GM21619 (cell line): ENCODE results near the gene DNAJC18.
"Not testable (repeated sequence)": the region's sequence is repeated elsewhere in the genome, so short reads cannot be mapped to it uniquely, and the experiment has no call there.

ENCODE experiments used
- ATAC-seq: cut with Tn5 transposase; IDR thresholded peaks from one replicate; pipeline ENCODE4 v1.9.1; 2021; ENCODE audit not compliant: unreplicated experiment

The DNAJC18 gene

DNA sequence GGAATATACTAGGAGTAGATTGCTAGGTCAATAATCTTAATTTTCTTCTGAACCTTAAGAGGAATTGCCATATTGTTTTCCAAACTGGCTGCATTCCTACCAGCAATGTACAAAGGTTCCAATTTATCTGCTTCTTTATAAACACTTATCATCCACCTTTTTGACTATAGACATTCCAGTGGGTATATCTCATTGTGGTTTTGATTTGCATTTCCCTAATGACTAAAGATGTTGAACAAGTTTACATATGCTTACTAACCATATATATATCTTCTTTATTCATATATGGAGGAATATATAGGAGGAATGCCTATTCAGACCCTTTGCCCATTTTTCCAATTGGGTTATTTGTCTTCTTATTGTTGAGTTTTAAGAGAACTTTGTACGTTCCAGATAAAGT lies 7.6 kb downstream of the DNAJC18 start:
- ATAC-seq: no peak

- ATAC-seq: no peak
These were observed 9.3 kb downstream of the DNAJC18 start for GRCh38 chr5:139430015-139430414.

DNA sequence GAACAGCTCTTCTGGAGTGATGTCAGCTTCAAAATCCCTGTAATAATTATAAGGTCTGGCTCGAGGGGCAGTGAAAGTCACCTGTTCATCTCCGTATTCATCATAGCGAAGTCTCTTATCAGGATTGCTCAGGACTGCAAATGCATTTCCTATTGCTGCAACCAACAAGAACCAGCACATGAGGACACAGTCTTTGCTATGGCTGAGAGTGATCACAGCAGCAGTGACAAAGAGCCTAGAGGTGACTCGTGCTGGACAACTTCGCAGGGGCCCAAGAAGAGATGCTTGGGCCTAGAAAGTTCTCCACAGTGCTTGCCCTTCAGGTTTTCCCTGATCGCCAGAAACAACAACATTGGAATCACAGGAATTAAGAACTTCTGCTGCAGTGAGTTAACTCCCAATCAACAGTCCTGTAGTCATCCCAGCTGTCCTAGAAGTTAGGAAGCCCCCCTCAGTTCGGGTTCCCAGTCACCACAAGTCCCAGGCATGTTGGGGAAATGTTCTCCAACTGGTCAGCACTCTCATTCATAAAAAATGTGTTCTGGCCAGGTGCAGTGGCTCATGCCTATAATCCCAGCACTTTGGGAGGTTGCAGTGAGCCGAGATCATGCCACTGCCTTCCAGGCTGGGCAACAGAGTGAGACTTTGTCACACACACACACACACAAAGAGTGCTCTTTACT lies 13.0 kb downstream of the DNAJC18 start:
- no peak for ATAC-seq

- ATAC-seq: no peak
These were observed 13.8 kb downstream of the DNAJC18 start for GRCh38 chr5:139425497-139425896.

GRCh38 chr5:139422307-139422893 lies 16.9 kb downstream of the DNAJC18 start:
- ATAC-seq: peak; percentile 65

DNA sequence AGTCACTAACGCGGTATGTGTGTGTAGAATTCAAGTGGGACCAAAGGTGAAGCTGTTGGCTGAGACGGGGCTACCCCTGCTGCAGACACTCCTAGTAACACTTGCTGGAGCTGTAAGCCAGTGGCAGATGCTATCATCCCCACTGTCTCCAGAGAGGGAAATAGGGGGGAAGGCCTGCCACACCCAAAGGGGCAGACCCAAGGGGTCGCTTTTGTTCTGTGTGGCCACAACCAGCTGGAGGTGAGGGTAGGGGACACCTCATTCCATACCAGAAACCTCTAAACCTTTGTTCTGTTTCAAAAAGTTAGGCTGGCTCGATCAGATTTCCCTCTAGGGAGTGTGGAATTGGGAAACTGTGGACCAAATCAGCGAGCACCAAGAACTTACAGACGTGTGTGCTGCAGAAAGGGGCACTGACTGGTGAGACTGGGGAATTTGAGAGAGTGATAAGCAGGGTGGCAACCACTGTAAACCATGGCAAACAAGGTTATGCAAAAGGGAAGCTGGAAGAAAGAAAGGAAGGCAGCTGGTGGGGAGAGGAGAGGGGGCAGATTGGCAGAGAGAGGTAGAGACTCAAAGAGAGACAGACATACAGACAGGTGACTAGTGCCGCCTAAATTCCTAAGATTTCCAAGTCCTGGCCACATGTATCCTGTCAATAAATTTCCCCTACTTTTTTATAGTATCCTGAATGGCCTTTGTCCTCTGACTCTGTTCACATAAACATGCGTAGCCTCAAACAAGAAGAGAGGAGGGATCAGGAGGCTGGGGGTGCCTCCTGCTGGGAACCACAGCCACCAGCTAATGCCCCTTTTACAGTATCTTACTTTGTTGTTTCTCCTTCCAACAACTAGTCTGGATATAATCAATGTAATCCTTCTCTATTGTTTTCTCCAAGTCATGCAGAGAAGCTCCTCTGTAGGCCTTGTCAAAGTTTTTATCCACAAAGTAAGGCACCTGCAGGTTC lies 19.8 kb downstream of the DNAJC18 start:
- no peak for ATAC-seq

DNA sequence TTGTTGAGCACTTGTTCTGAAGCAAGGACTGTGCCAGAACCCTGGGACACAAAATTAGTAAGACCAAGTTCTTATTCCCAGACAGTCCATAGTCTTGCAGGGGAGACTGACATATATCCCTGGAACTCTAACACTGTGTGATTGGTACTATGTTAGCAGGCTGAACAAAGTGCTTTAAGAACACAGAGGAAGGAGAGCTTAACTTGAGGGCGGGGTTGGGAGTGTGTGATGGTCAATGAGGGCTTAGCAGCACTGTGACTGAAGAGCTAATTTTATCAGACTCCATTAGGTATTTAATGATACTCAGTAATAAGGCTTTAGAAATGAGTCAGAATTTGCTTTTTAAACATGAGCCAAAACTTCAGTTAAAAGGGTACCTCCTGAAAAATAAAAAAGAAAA lies 20.5 kb downstream of the DNAJC18 start:
- ATAC-seq: no peak

- no peak for ATAC-seq
These were observed 22.1 kb downstream of the DNAJC18 start for GRCh38 chr5:139417214-139417613.

GRCh38 chr5:139416651-139417050 lies 22.7 kb downstream of the DNAJC18 start:
- no peak for ATAC-seq

DNA sequence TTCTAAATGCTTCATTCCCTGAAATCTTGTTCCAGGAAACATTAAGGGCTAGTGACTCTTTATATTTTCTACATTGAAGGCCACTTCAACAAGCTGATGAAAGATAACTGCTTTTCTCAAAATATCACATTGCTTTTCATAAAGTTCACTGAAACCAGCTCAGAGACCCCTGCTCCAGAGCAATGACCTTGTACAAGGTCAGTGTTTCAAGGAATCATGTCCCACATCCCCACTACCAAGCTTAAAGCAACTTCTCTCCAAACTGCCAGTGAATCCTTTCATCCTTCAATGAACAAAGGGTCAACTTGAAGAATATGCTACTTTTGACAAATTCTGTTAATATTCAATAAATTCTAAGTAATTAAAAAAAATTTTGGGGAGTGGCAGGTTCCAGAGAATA lies 23.5 kb downstream of the DNAJC18 start:
- no peak for ATAC-seq

GRCh38 chr5:139415221-139415861 lies 24.0 kb downstream of the DNAJC18 start:
- ATAC-seq: no peak

GRCh38 chr5:139414581-139415130 lies 24.7 kb downstream of the DNAJC18 start:
- no peak for ATAC-seq

DNA sequence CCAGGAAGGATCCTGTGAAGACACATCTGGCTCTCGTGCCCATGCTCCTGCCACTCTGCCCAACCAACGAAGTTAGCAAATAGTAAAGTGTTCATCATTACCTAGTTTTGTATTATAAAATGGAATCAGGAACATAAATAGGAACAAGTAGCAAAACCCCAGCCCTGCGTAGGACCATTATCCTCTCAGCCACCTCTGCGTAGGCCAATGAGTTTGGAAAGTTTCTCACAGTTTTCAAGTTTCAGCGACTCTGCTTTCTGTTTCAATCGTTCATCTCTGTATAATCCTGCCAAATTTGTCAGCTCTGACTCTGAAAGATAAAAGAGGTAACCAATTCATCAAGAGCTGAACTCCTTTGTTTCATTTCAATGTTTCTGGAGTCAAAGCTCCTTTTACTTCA lies 25.4 kb downstream of the DNAJC18 start:
- ATAC-seq: no peak

- ATAC-seq: no peak
These were observed 26.2 kb downstream of the DNAJC18 start for GRCh38 chr5:139413153-139413552.

GRCh38 chr5:139410993-139411828 lies 28.1 kb downstream of the DNAJC18 start:
- no peak for ATAC-seq

GRCh38 chr5:139410121-139410992 lies 29.0 kb downstream of the DNAJC18 start:
- ATAC-seq: no peak

GRCh38 chr5:139409116-139409515 lies 30.2 kb downstream of the DNAJC18 start:
- not testable (repeated sequence) for ATAC-seq

DNA sequence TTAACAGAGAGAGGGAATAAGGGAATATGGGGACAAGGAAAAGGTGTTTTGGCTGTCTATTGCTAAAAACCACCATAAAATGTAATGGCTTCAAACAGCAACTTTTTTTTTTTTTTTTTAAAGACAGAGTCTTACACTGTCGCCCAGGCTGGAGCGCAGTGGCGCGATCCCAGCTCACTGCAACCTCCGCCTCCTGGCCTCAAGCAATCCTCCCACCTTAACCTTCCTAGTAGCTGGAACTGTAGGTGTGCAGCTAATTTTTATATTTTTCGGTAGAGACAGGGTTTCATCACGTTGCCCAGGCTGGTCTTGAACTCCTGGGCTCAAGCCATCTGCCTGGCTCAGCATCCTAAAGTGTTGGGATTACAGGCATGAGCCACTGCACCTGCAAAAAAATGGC lies 31.1 kb downstream of the DNAJC18 start:
- ATAC-seq: no peak

DNA sequence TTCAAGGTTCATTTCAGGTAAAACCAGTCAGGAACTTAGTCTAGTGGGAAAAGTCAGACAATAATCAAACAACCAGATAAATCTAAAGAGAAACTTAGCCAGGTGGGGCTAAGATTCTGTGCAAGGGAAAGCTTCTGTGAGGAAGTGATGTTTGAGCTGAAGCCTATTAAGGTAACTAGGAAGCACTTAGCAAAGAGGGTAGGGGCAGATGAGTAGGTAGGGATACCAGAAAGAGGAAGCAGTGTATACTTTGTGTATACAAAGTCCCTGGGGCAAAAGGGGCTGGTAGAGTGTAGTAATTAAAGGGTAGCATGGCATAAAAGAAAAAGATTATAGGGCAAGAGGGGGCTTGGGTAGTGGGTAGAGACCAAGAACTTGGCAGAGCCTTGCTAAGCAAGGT lies 31.8 kb downstream of the DNAJC18 start:
- no peak for ATAC-seq
